ENCODE results near the gene GNL3L. TPM values are rescaled to one million over a fixed set of nuclear protein-coding genes. Genes with fewer than 3 reads are reported as not detected.

Gene GNL3L
- total RNA-seq, 1 experiment from 2014 or later: 63.6 TPM

DNA sequence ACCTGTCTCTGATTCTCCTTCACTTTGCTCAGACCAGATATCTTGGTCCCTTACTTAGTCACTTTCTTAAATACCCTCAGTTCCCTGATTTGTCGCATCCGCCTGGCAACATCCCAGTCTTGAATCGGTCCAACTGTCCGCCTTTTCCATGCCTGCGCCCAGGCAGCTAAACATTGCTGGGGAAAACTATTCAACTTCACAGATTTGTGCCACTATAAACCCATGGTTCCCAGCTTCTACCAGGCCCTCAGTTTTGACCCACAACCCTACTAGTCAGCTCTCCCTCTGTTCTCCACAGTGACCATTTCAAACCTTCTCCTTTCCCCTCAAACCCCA lies 33.5 kb upstream of the GNL3L start (continued):
- TF ChIP-seq, protein P1, sequence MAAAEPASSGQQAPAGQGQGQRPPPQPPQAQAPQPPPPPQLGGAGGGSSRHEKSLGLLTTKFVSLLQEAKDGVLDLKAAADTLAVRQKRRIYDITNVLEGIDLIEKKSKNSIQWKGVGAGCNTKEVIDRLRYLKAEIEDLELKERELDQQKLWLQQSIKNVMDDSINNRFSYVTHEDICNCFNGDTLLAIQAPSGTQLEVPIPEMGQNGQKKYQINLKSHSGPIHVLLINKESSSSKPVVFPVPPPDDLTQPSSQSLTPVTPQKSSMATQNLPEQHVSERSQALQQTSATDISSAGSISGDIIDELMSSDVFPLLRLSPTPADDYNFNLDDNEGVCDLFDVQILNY (CRISPR knock-in tag; IDR thresholded peaks at IDR 0.05): no peak
- no peak for TF ChIP-seq MLX (CRISPR knock-in tag; IDR thresholded peaks at IDR 0.05)

DNA sequence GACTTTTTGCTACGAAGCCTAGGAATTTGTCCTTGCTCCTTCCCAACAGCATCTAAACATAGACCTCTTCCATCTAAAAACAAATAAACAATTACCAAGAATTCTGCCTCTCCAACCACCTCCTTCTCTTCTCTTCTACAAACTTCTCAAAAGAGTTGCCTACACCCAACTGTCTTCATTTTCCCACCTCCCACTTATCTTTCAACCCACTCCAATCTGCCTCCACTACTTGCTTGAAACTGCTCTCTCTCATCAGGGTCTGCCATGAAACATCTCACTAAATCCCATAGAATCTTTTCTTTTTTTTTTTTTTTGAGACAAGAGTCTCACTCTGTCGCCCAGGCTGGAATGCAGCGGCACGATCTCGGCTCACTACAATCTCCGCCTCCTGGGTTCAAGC lies 33.1 kb upstream of the GNL3L start:
- CTCF ChIA-PET: no interaction called here
- H3K4me3 Mint-ChIP-seq: peak overlapping the region; percentile 76
- no peaks in the 10 kb centered on the region for H3K36me3 Mint-ChIP-seq
- H3K9me3 Mint-ChIP-seq: peaks cover 3% of the 10 kb centered on the region; the same call in 1 of the 2 replicates
- POLR2A ChIA-PET: interaction anchor here (0.7 kb wide), 1 partner anchor 55 kb away, joined by 3 read pairs; no protein-coding TSS in a partner anchor
- ATAC-seq (no peak), DNase-seq (ENCODE audit: low spot score) (no peak)
- H3K4me1 Mint-ChIP-seq: peaks cover 46% of the 10 kb centered on the region
- H3K27ac Mint-ChIP-seq: peak overlapping the region; percentile 89; the same call in 1 of the 2 replicates
- TF ChIP-seq OVOL2 (CRISPR knock-in tag; IDR thresholded peaks at IDR 0.05; ENCODE audit: borderline replicate concordance): no peak
- TF ChIP-seq PRRX2 (CRISPR knock-in tag; IDR thresholded peaks at IDR 0.05): no peak
- TF ChIP-seq CDX4 (CRISPR knock-in tag; IDR thresholded peaks at IDR 0.05; ENCODE audit: borderline replicate concordance): no peak
- TF ChIP-seq ZBTB43 (CRISPR knock-in tag; IDR thresholded peaks at IDR 0.05): no peak
- no peak for TF ChIP-seq AR (CRISPR knock-in tag; IDR thresholded peaks at IDR 0.05)
- no peak for TF ChIP-seq E2F1 (CRISPR knock-in tag; IDR thresholded peaks at IDR 0.05)
- TF ChIP-seq TEAD4 (CRISPR knock-in tag; IDR thresholded peaks at IDR 0.05): no peak
- no peak for TF ChIP-seq TEAD1 (CRISPR knock-in tag; IDR thresholded peaks at IDR 0.05)
- TF ChIP-seq ZNF232 (CRISPR knock-in tag; IDR thresholded peaks at IDR 0.05): no peak
- TF ChIP-seq ELF4 (CRISPR knock-in tag; IDR thresholded peaks at IDR 0.05; ENCODE audit: low read depth): no peak
- no peak for TF ChIP-seq TCF7 (CRISPR knock-in tag; IDR thresholded peaks at IDR 0.05; ENCODE audit: low read depth)
- TF ChIP-seq MYBL2 (CRISPR knock-in tag; IDR thresholded peaks at IDR 0.05): no peak
- no peak for TF ChIP-seq ZNF281 (CRISPR knock-in tag; IDR thresholded peaks at IDR 0.05)
- no peak for TF ChIP-seq GTF2I (CRISPR knock-in tag; conservative IDR thresholded peaks at IDR 0.05)
- TF ChIP-seq ZBTB21 (CRISPR knock-in tag; IDR thresholded peaks at IDR 0.05; ENCODE audit: borderline replicate concordance): no peak
- no peaks in the 10 kb centered on the region; the same call in 1 of the 2 replicates for H3K27me3 Mint-ChIP-seq (ENCODE audit: low read depth)
